GM21390 (cell line): ENCODE data around the gene TBX19.

Experiments used
- ATAC-seq: cut with Tn5 transposase; IDR thresholded peaks from one replicate; pipeline ENCODE4 v1.9.1; 2021; ENCODE audit not compliant: unreplicated experiment

TBX19 gene

GRCh38 chr1:168281603-168282325 is 1.1 kb downstream of the TBX19 start:
- ATAC-seq = no peak

GRCh38 chr1:168285521-168285790 is 4.8 kb downstream of the TBX19 start:
- no peak for ATAC-seq

GRCh38 chr1:168285971-168286927 is 5.6 kb downstream of the TBX19 start:
- no peak for ATAC-seq

GRCh38 chr1:168287237-168287664 is 6.6 kb downstream of the TBX19 start:
- no peak for ATAC-seq

- no peak for ATAC-seq
Measured at GRCh38 chr1:168288311-168289052, 7.8 kb downstream of the TBX19 start.

GRCh38 chr1:168291222-168291837 is 10.7 kb downstream of the TBX19 start:
- ATAC-seq = no peak

- ATAC-seq = no peak
Measured at GRCh38 chr1:168293356-168293755, 12.7 kb downstream of the TBX19 start.

- no peak for ATAC-seq
Measured at GRCh38 chr1:168295411-168296114, 14.9 kb downstream of the TBX19 start.

- no peak for ATAC-seq
Measured at GRCh38 chr1:168297019-168297730, 16.5 kb downstream of the TBX19 start.

- no peak for ATAC-seq
Measured at GRCh38 chr1:168298446-168298845, 17.8 kb downstream of the TBX19 start.

- ATAC-seq = no peak
Measured at GRCh38 chr1:168300626-168301025, 19.9 kb downstream of the TBX19 start.

- no peak for ATAC-seq
Measured at GRCh38 chr1:168301664-168302320, 21.1 kb downstream of the TBX19 start.

GRCh38 chr1:168303716-168304540 is 23.3 kb downstream of the TBX19 start:
- ATAC-seq = no peak

GRCh38 chr1:168304865-168305264 is 24.2 kb downstream of the TBX19 start:
- ATAC-seq = no peak

- no peak for ATAC-seq
Measured at GRCh38 chr1:168312718-168313604, 32.3 kb downstream of the TBX19 start.

GRCh38 chr1:168316142-168316541 is 35.5 kb downstream of the TBX19 start:
- no peak for ATAC-seq

- no peak for ATAC-seq
Measured at GRCh38 chr1:168317309-168317708, 36.6 kb downstream of the TBX19 start.
